DOHH2 (cell line): Measurements from ENCODE around the gene HBB.

Source experiments
- EZH2phosphoT487 ChIP-seq: fragments of 200-600 bp; sonication (generic); IDR thresholded peaks from 2 replicates; pipeline ENCODE4 v1.6.1; 2017; ENCODE audit warnings: borderline replicate concordance, mild to moderate bottlenecking, antibody characterized with exemption, low read length, moderate library complexity, mixed read lengths
- TF ChIP-seq, protein P1 (sequence below): fragments of 200-600 bp; sonication (generic); IDR thresholded peaks from one replicate; pipeline ENCODE4 v1.5.1; 2014; ENCODE audit warnings: antibody characterized with exemption, mild to moderate bottlenecking, low read depth, low read length; ENCODE audit not compliant: poor library complexity, severe bottlenecking

GRCh38 chr11:5196067-5196466, 30.8 kb downstream of the HBB start:
- TF ChIP-seq, protein P1, sequence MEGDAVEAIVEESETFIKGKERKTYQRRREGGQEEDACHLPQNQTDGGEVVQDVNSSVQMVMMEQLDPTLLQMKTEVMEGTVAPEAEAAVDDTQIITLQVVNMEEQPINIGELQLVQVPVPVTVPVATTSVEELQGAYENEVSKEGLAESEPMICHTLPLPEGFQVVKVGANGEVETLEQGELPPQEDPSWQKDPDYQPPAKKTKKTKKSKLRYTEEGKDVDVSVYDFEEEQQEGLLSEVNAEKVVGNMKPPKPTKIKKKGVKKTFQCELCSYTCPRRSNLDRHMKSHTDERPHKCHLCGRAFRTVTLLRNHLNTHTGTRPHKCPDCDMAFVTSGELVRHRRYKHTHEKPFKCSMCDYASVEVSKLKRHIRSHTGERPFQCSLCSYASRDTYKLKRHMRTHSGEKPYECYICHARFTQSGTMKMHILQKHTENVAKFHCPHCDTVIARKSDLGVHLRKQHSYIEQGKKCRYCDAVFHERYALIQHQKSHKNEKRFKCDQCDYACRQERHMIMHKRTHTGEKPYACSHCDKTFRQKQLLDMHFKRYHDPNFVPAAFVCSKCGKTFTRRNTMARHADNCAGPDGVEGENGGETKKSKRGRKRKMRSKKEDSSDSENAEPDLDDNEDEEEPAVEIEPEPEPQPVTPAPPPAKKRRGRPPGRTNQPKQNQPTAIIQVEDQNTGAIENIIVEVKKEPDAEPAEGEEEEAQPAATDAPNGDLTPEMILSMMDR: no peak
- no peak for TF ChIP-seq EZH2phosphoT487
